Myocyte (in vitro differentiated cells): ENCODE measurements around the gene CCDC77. TPM values are rescaled to one million over a fixed set of nuclear protein-coding genes. Genes with fewer than 3 reads are reported as not detected.

ENCODE experiments used
- DNase-seq: peaks from one replicate; pipeline ENCODE4 v3.0.0-alpha.2; 2012; ENCODE audit warnings: low read depth
- total RNA-seq: library from RNA; depleted of rRNA; stranded (reverse); fragments of >200 nt; gene quantifications from 2 replicates; pipeline ENCODE4 v1.2.3, GENCODE V29; 2014

CCDC77 gene
- total RNA-seq, 1 donor from 2014 or later: 9.8 TPM

GRCh38 chr12:480831-481816, 79.7 kb downstream of the CCDC77 start:
- DNase-seq: peak; percentile 98

DNA sequence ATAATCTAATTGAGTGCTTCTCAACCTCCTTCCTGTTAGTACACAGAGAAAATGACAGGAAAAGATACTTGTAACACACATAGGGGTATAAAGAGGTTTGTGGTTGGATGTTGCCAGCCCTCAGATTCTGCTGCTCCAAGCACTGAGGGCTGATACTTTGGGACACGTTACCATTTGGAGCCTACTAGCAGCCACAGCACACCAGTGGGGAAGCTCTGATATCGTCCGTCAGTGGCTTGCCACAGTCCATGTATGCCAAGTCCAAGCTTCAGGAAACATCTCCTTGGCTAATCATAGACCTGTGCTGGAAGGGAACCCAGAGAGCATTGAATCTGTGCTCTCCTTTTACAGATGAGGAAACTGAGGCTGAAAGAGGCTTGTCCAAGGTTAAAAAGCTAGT, 80.6 kb downstream of the CCDC77 start:
- peak; percentile 86 for DNase-seq

DNA sequence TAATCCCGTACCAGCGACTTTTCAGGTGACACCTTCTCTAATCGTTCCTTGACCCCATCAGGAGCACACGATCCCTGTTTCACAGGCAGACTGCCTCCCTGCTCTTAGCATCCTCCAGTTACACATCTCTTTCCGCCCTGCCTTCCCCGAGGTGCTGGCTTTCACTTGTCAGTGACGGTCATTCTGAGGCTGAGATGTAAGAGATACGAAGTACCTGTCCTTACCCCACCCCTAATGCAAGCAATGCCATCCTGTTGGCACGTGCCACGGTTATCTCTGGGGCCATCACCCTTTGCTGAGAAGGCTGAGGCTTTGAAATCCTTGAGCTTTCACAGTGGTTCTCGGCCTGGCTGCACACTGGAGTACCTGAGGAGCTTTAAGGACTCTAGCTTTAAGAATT, 82.7 kb downstream of the CCDC77 start:
- no peak for DNase-seq

DNA sequence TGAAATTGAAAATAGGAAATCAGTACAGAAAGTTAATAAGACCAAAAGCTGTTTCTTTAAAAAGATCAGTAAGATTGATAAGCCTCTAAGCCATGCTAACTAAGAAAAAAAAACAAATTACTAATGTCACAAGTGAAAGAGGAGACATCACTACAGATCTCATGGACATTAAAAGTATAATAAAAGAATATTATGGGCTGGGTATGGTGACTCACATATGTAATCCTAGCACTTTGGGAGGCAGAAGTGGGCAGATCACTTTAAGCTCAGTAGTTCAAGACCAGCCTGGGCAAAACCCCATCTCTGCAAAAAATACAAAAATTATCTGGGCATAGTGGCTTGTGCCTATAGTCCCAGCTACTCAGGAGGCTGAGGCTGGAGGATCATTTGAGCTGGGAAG, 88.8 kb downstream of the CCDC77 start:
- no peak for DNase-seq

Other genes with a start within 250 kb of the CCDC77 start
- 0.05 TPM in 1 of 2 replicates, not detected in the other for gene SLC6A12, start 187.5 kb upstream of the CCDC77 start, total RNA-seq
- gene SLC6A13, start 138.8 kb upstream of the CCDC77 start, total RNA-seq: 0.51 and 0.94 TPM in 2 replicates
- gene KDM5A, start 12.3 kb upstream of the CCDC77 start, total RNA-seq: 35.1 and 55.9 TPM in 2 replicates
- 0.86 and 2.3 TPM in 2 replicates for gene B4GALNT3, start 58.3 kb downstream of the CCDC77 start, total RNA-seq